ENCODE measurements around the gene IFT27.

IFT27 gene

GRCh38 chr22:36725366-36726006 is 50.4 kb downstream of the IFT27 start:
- DNase-seq (ENCODE audit: low read depth in 2 of 2) = no peak

GRCh38 chr22:36724836-36725235 is 51.1 kb downstream of the IFT27 start:
- no peak for DNase-seq (ENCODE audit: low read depth in 2 of 2)

GRCh38 chr22:36722055-36722454 is 53.9 kb downstream of the IFT27 start:
- no peak for DNase-seq (ENCODE audit: low read depth in 2 of 2)

- DNase-seq (ENCODE audit: low read depth in 2 of 2) = no peak
Measured at GRCh38 chr22:36715647-36716046, 60.3 kb downstream of the IFT27 start.

GRCh38 chr22:36714110-36714509 is 61.8 kb downstream of the IFT27 start:
- DNase-seq (ENCODE audit: low read depth in 2 of 2) = no peak

GRCh38 chr22:36713436-36713835 is 62.5 kb downstream of the IFT27 start:
- no peak for DNase-seq (ENCODE audit: low read depth in 2 of 2)
